SK-N-SH (cell line): ENCODE results near the gene MBD3.

Experiments used
- CTCF ChIP-seq: fragments of 200-600 bp; sonication (generic); IDR thresholded peaks from 2 replicates; pipeline ENCODE4 v1.6.1; 2017; ENCODE audit warnings: antibody characterized with exemption, mild to moderate bottlenecking, moderate library complexity
- FOXJ3 ChIP-seq: sonication (generic); formaldehyde crosslinking; IDR thresholded peaks from 2 replicates; pipeline ENCODE4 v1.5.1; 2020; ENCODE audit warnings: mild to moderate bottlenecking, missing genetic modification reagents
- JUND ChIP-seq: IDR thresholded peaks from 2 replicates; pipeline ENCODE4 v1.4.0; 2012
- RCOR1 ChIP-seq: fragments of 150-350 bp; IDR thresholded peaks from 2 replicates; pipeline ENCODE4 v1.6.1; 2017; ENCODE audit warnings: antibody characterized with exemption, low read length

GRCh38 chr19:1566392-1567115, 26.1 kb downstream of the MBD3 start:
- TF ChIP-seq CTCF (no peak), JUND (no peak), RCOR1 (no peak), FOXJ3 (no peak)
